ENCODE measurements around the gene VWF. TPM values are rescaled to one million over a fixed set of nuclear protein-coding genes. Genes with fewer than 3 reads are reported as not detected.

VWF gene
- total RNA-seq, 4 donors from 2014 or later: 163 to 367 (median 253) TPM

GRCh38 chr12:6133642-6134041 is 9.2 kb upstream of the VWF start:
- H3K36me3 ChIP-seq: no peaks in the 10 kb centered on the region
- WGBS: 93% methylated on average over 18 of the region's 18 CpGs
- no peak overlapping the region for H3K4me3 ChIP-seq
- no peaks in the 10 kb centered on the region for H3K27me3 ChIP-seq
- H3K27ac ChIP-seq (replicated peaks in 1 of 4): no peak overlapping the region
- no peaks in the 10 kb centered on the region for H3K9me3 ChIP-seq
- no peak for TF ChIP-seq POLR2AphosphoS5 (IDR thresholded peaks at IDR 0.05)
- no peak for TF ChIP-seq CTCF (IDR thresholded peaks at IDR 0.05)
- TF ChIP-seq POLR2A (IDR thresholded peaks at IDR 0.05; ENCODE audit: low read depth): no peak
- no peak for TF ChIP-seq EP300 (IDR thresholded peaks at IDR 0.05)
- DNase-seq (ENCODE audit: extremely low spot score): no peak
- no peaks in the 10 kb centered on the region for H3K4me1 ChIP-seq
- intact Hi-C loops (cut with DNase I): no loop called here

- WGBS: 56% methylated on average over 18 of the region's 34 CpGs
- TF ChIP-seq POLR2AphosphoS5 (IDR thresholded peaks at IDR 0.05) (no peak), POLR2A (IDR thresholded peaks at IDR 0.05; ENCODE audit: low read depth) (no peak), CTCF (IDR thresholded peaks at IDR 0.05) (no peak), EP300 (IDR thresholded peaks at IDR 0.05) (no peak)
- Histone ChIP-seq H3K27ac (replicated peaks in 1 of 4) (no peak overlapping the region), H3K4me3 (no peak overlapping the region), H3K36me3 (no peaks in the 10 kb centered on the region), H3K9me3 (no peaks in the 10 kb centered on the region), H3K4me1 (no peaks in the 10 kb centered on the region), H3K27me3 (no peaks in the 10 kb centered on the region)
- intact Hi-C loops (cut with DNase I): no loop called here
- no peak for DNase-seq (ENCODE audit: extremely low spot score)
These were observed 8.0 kb upstream of the VWF start for GRCh38 chr12:6132496-6132895.

GRCh38 chr12:6125310-6125608 is 789 bp upstream of the VWF start:
- Histone ChIP-seq H3K27me3 (no peaks in the 10 kb centered on the region), H3K4me1 (peaks cover 0 to 4% (median 1%) of the 10 kb centered on the region in 4 donors), H3K9me3 (no peaks in the 10 kb centered on the region), H3K27ac (replicated peaks in 1 of 4) (peak overlapping the region; percentile 24 to 69 (median 61)), H3K4me3 (no peak overlapping the region), H3K36me3 (peaks cover 0 to 31% (median 0%) of the 10 kb centered on the region in 4 donors)
- no peak for DNase-seq (ENCODE audit: extremely low spot score)
- intact Hi-C loops (cut with DNase I): no loop called here
- WGBS: 71% methylated on average over 3 of the region's 3 CpGs
- TF ChIP-seq POLR2A (IDR thresholded peaks at IDR 0.05; ENCODE audit: low read depth) (no peak), POLR2AphosphoS5 (IDR thresholded peaks at IDR 0.05) (no peak), EP300 (IDR thresholded peaks at IDR 0.05) (no peak), CTCF (IDR thresholded peaks at IDR 0.05) (no peak)

- Histone ChIP-seq H3K27ac (replicated peaks in 1 of 4) (peak overlapping the region; percentile 54 to 74 (median 66)), H3K4me1 (peaks cover 0 to 4% (median 1%) of the 10 kb centered on the region in 4 donors), H3K9me3 (no peaks in the 10 kb centered on the region), H3K36me3 (peaks cover 0 to 41% (median 0%) of the 10 kb centered on the region in 4 donors), H3K27me3 (no peaks in the 10 kb centered on the region), H3K4me3 (peak overlapping the region; percentile 39 to 51 (median 42))
- intact Hi-C loops (cut with DNase I): no loop called here
- no peak for DNase-seq (ENCODE audit: extremely low spot score)
- WGBS: 82% methylated on average over 7 of the region's 9 CpGs
- TF ChIP-seq POLR2A (IDR thresholded peaks at IDR 0.05; ENCODE audit: low read depth) (no peak), EP300 (IDR thresholded peaks at IDR 0.05) (no peak), POLR2AphosphoS5 (IDR thresholded peaks at IDR 0.05) (no peak), CTCF (IDR thresholded peaks at IDR 0.05) (no peak)
These were observed 1.2 kb downstream of the VWF start for GRCh38 chr12:6123258-6123657.

- Histone ChIP-seq H3K4me3 (peak overlapping the region; percentile 39 to 51 (median 42)), H3K9me3 (no peaks in the 10 kb centered on the region), H3K4me1 (peaks cover 0 to 8% (median 1%) of the 10 kb centered on the region in 4 donors), H3K27me3 (no peaks in the 10 kb centered on the region), H3K27ac (replicated peaks in 1 of 4) (peak overlapping the region; percentile 54 to 74 (median 66)), H3K36me3 (peaks cover 0 to 41% (median 0%) of the 10 kb centered on the region in 4 donors)
- TF ChIP-seq EP300 (IDR thresholded peaks at IDR 0.05): no peak
- no peak for DNase-seq (ENCODE audit: extremely low spot score)
- WGBS: 92% methylated on average over 4 of the region's 4 CpGs
- intact Hi-C loops (cut with DNase I): no loop called here
These were observed 2.3 kb downstream of the VWF start for GRCh38 chr12:6122201-6122600.
